ENCODE data around the gene CHI3L1. TPM values are rescaled to one million over a fixed set of nuclear protein-coding genes. Genes with fewer than 3 reads are reported as not detected.

The CHI3L1 gene
- polyA plus RNA-seq, 1 of the 3 experiments (the other 2 are of a cell fraction), result not detected

DNA sequence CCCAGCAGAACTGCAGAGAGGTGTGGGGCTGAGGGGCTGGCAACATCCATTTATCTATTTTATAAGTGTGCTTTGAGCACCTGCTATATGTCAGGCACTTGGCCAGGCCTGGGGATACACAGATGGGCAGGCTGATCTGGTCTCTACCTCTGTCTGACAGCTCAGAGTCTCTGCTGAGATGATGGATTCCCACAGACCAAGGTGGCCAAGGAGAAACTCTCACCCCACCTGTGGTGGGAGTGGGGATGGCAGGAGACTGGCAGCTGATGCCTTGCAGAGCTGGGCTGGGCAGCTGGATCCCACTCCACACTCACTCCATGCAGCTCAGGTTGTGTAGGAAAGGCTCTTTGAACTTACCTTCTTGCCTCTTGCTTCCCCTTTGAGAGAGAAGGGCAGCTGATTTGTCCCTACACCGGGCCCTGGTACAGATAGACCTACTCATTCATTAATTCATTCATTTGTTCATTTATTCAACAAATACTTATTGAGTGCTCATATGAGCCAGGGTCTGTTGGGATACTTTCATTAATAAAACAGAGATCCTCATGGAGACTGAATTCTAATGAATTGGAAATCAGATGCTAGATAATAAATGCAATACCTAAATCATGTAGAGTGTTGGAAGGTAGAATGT is 50.0 kb downstream of the CHI3L1 start:
- H2AFZ ChIP-seq (ENCODE audit: low read depth), result no peak overlapping the region
- no peak for TF ChIP-seq IRF3 (IDR thresholded peaks at IDR 0.05; ENCODE audit: low read depth, low read length)
- TF ChIP-seq EP300 (IDR thresholded peaks at IDR 0.05; ENCODE audit: borderline replicate concordance in 1 of 2, low read depth in 1 of 2, low read length in 1 of 2), result 0 out of 4 replicates have a peak, but pooled peaks of 1 of the 2 experiments have one; percentile 11
- no peak for TF ChIP-seq FOSL2 (IDR thresholded peaks at IDR 0.05; ENCODE audit: borderline replicate concordance, low read depth)
- no peak for TF ChIP-seq YY1 (IDR thresholded peaks at IDR 0.05; ENCODE audit: low read depth)
- TF ChIP-seq, protein P1, sequence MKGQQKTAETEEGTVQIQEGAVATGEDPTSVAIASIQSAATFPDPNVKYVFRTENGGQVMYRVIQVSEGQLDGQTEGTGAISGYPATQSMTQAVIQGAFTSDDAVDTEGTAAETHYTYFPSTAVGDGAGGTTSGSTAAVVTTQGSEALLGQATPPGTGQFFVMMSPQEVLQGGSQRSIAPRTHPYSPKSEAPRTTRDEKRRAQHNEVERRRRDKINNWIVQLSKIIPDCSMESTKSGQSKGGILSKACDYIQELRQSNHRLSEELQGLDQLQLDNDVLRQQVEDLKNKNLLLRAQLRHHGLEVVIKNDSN (IDR thresholded peaks at IDR 0.05; ENCODE audit: borderline replicate concordance, low read depth), result no peak
- no peaks in the 10 kb centered on the region for H3K9me3 ChIP-seq
- no peak overlapping the region for H3K4me3 ChIP-seq (ENCODE audit: low read depth in 2 of 2, low read length in 1 of 2)
- H3K4me1 ChIP-seq (ENCODE audit: control insufficient read depth in 1 of 2, insufficient read depth in 2 of 2, low read depth in 1 of 2, low read length in 1 of 2), result peaks cover 0 to 26% of the 10 kb centered on the region in 2 experiments; a peak in 1 of 4 replicates
- H3K27ac ChIP-seq (ENCODE audit: low read depth in 2 of 2, low read length in 1 of 2), result no peak overlapping the region
- no peak overlapping the region for H3K4me2 ChIP-seq
- ChIA-PET CTCF (interaction anchor here (1.0 to 1.3 kb wide), 4 partner anchors 13 to 97 kb away, joined by 3 to 4 read pairs (median 3); no protein-coding TSS in a partner anchor), POLR2A (no interaction called here)
- 86% methylated on average over 1 of the region's 1 CpG for WGBS (ENCODE audit: low lambda C conversion rate)
- no peak for DNase-seq
- no peaks in the 10 kb centered on the region for H4K20me1 ChIP-seq (ENCODE audit: insufficient read depth)
- no peaks in the 10 kb centered on the region for H3K79me2 ChIP-seq (ENCODE audit: insufficient read depth)
- H3K27me3 ChIP-seq (ENCODE audit: insufficient read depth), result no peaks in the 10 kb centered on the region
- no peaks in the 10 kb centered on the region for H3K36me3 ChIP-seq (replicated peaks in 1 of 2; ENCODE audit: control insufficient read depth in 1 of 2, insufficient read depth in 2 of 2, low read length in 1 of 2)
- H3K9ac ChIP-seq, result no peak overlapping the region
- H3F3A ChIP-seq (replicated peaks; ENCODE audit: insufficient read depth), result no peaks in the 10 kb centered on the region
- no peaks in the 10 kb centered on the region for H3K9me2 ChIP-seq

GRCh38 chr1:203135636-203136305 is 50.7 kb downstream of the CHI3L1 start:
- 68% methylated on average over 8 of the region's 8 CpGs for WGBS (ENCODE audit: low lambda C conversion rate)

More at GRCh38 chr1:203135636-203136305, 50.7 kb downstream of the CHI3L1 start:
- Histone ChIP-seq H3K36me3 (replicated peaks in 1 of 2; ENCODE audit: control insufficient read depth in 1 of 2, insufficient read depth in 2 of 2, low read length in 1 of 2) (no peaks in the 10 kb centered on the region), H3K4me2 (no peak overlapping the region), H3K9ac (no peak overlapping the region), H3K4me1 (ENCODE audit: control insufficient read depth in 1 of 2, insufficient read depth in 2 of 2, low read depth in 1 of 2, low read length in 1 of 2) (peaks cover 0 to 28% of the 10 kb centered on the region in 2 experiments; a peak in 1 of 4 replicates), H4K20me1 (ENCODE audit: insufficient read depth) (no peaks in the 10 kb centered on the region), H3F3A (replicated peaks; ENCODE audit: insufficient read depth) (no peaks in the 10 kb centered on the region), H3K4me3 (ENCODE audit: low read depth in 2 of 2, low read length in 1 of 2) (no peak overlapping the region), H2AFZ (ENCODE audit: low read depth) (no peak overlapping the region), H3K9me3 (no peaks in the 10 kb centered on the region), H3K27me3 (ENCODE audit: insufficient read depth) (no peaks in the 10 kb centered on the region), H3K9me2 (no peaks in the 10 kb centered on the region), H3K27ac (ENCODE audit: low read depth in 2 of 2, low read length in 1 of 2) (no peak overlapping the region), H3K79me2 (ENCODE audit: insufficient read depth) (no peaks in the 10 kb centered on the region)
- ChIA-PET CTCF (interaction anchor here (1.0 to 26.1 kb wide), 5 partner anchors 13 to 97 kb away, joined by 3 to 396 read pairs (median 3); no protein-coding TSS in a partner anchor), POLR2A (no interaction called here)
- DNase-seq, result no peak
- TF ChIP-seq POLR2AphosphoS5 (IDR thresholded peaks at IDR 0.05; ENCODE audit: low read depth, low read length) (no peak), USF2 (IDR thresholded peaks at IDR 0.05; ENCODE audit: borderline replicate concordance, low read depth, low read length) (no peak), FOSL2 (IDR thresholded peaks at IDR 0.05; ENCODE audit: borderline replicate concordance, low read depth) (no peak), GATA2 (CRISPR knock-in tag; IDR thresholded peaks at IDR 0.05) (no peak), TEAD4 (IDR thresholded peaks at IDR 0.05; ENCODE audit: borderline replicate concordance, insufficient read depth) (no peak), RAD21 (IDR thresholded peaks at IDR 0.05; ENCODE audit: low read length) (no peak), FOXM1 (IDR thresholded peaks at IDR 0.05; ENCODE audit: low read depth) (no peak), IRF3 (IDR thresholded peaks at IDR 0.05; ENCODE audit: low read depth, low read length) (no peak), NRF1 (IDR thresholded peaks at IDR 0.05; ENCODE audit: low read depth, low read length) (no peak), MXI1 (IDR thresholded peaks at IDR 0.05; ENCODE audit: low read depth, low read length) (no peak), GABPA (IDR thresholded peaks at IDR 0.05; ENCODE audit: low read depth) (no peak), JUND (IDR thresholded peaks at IDR 0.05) (no peak), SMC3 (IDR thresholded peaks at IDR 0.05; ENCODE audit: low read depth, low read length) (no peak)
- TF ChIP-seq, protein P1 (IDR thresholded peaks at IDR 0.05; ENCODE audit: borderline replicate concordance, low read depth), result no peak

Data from SK-N-SH (cell line).